GM06990 (cell line): ENCODE measurements around the gene BCAR3.

Experiments
- DNase-seq: peaks from one replicate; pipeline ENCODE4 v3.0.0-alpha.2; 2011; ENCODE audit not compliant: insufficient read length; ENCODE audit errors: extremely low read depth
- H3K27me3 ChIP-seq: replicated peaks from 2 replicates; pipeline ENCODE4 v1.6.0; 2011; ENCODE audit warnings: low read length; ENCODE audit not compliant: control insufficient read depth, insufficient read depth
- H3K36me3 ChIP-seq: 2 replicates; pipeline ENCODE4 v1.5.1; 2011; ENCODE audit warnings: low read length; ENCODE audit not compliant: control insufficient read depth, insufficient read depth
- H3K4me3 ChIP-seq: replicated peaks from 2 replicates; pipeline ENCODE4 v1.5.1; 2011; ENCODE audit warnings: low read depth, mild to moderate bottlenecking, control low read depth, low read length
- CTCF ChIP-seq: IDR thresholded peaks from 2 replicates; pipeline ENCODE4 v1.5.1; 2011; ENCODE audit warnings: low read length, control low read depth, mild to moderate bottlenecking, inconsistent platforms; ENCODE audit not compliant: insufficient read depth, poor library complexity, severe bottlenecking

The BCAR3 gene

GRCh38 chr1:93571623-93572310 is 109.9 kb downstream of the BCAR3 start:
- Histone ChIP-seq H3K27me3 (no peaks in the 10 kb centered on the region), H3K36me3 (no peaks in the 10 kb centered on the region; the same call in 1 of the 2 replicates), H3K4me3 (no peak overlapping the region)
- TF ChIP-seq CTCF, result no peak
- no peak for DNase-seq

- no peak for TF ChIP-seq CTCF
- no peak overlapping the region for H3K4me3 ChIP-seq
- H3K27me3 ChIP-seq, result no peaks in the 10 kb centered on the region
- no peaks in the 10 kb centered on the region; the same call in none of the 2 replicates for H3K36me3 ChIP-seq
- DNase-seq, result no peak
These were observed 112.1 kb downstream of the BCAR3 start for GRCh38 chr1:93569489-93569888.

GRCh38 chr1:93567255-93567918 is 114.2 kb downstream of the BCAR3 start:
- Histone ChIP-seq H3K27me3 (no peaks in the 10 kb centered on the region), H3K36me3 (no peaks in the 10 kb centered on the region; the same call in none of the 2 replicates), H3K4me3 (no peak overlapping the region)
- DNase-seq, result no peak
- no peak for TF ChIP-seq CTCF

GRCh38 chr1:93566227-93566626 is 115.4 kb downstream of the BCAR3 start:
- no peaks in the 10 kb centered on the region for H3K27me3 ChIP-seq
- H3K36me3 ChIP-seq, result no peaks in the 10 kb centered on the region; the same call in none of the 2 replicates
- no peak for TF ChIP-seq CTCF
- no peak for DNase-seq
- no peak overlapping the region for H3K4me3 ChIP-seq

GRCh38 chr1:93565496-93566206 is 116.0 kb downstream of the BCAR3 start:
- Histone ChIP-seq H3K4me3 (no peak overlapping the region), H3K36me3 (no peaks in the 10 kb centered on the region; the same call in none of the 2 replicates), H3K27me3 (no peaks in the 10 kb centered on the region)
- no peak for DNase-seq
- TF ChIP-seq CTCF, result no peak
